HepG2 (cell line): ENCODE results near the gene SGMS1.

ENCODE experiments used
- CTCF ChIP-seq: sonication (generic); formaldehyde crosslinking; IDR thresholded peaks from 2 replicates; pipeline ENCODE4 v1.5.0; 2020; ENCODE audit warnings: mild to moderate bottlenecking, missing genetic modification reagents, moderate library complexity
- GABPA ChIP-seq, 2 experiments: IDR thresholded peaks; 2 replicates each; pipeline ENCODE4 v1.6.1; 2011 to 2016; ENCODE audit warnings: low read depth in 2 of 2, low read length in 1 of 2, missing biosample characterization in 1 of 2, missing genetic modification characterization in 1 of 2
- KMT2B ChIP-seq: IDR thresholded peaks from 2 replicates; pipeline ENCODE4 v1.6.1; 2016; ENCODE audit warnings: missing genetic modification reagents, missing compliant biosample characterization
- MAZ ChIP-seq, 2 experiments: sonication (generic) in 1 of 2; formaldehyde crosslinking in 1 of 2; IDR thresholded peaks; 2 replicates each; pipeline versions ENCODE4 v1.5.0 to v1.6.1; 2012 to 2020; ENCODE audit warnings: low read depth in 2 of 2, mild to moderate bottlenecking in 2 of 2, borderline replicate concordance in 1 of 2, improper control_type of control experiment in 1 of 2, low read length in 1 of 2, missing genetic modification reagents in 1 of 2, moderate library complexity in 1 of 2
- NCOA1 ChIP-seq: sonication (generic); formaldehyde crosslinking; IDR thresholded peaks from 2 replicates; pipeline ENCODE4 v1.9.0; 2021; ENCODE audit warnings: missing genetic modification reagents
- SALL2 ChIP-seq: sonication (generic); formaldehyde crosslinking; IDR thresholded peaks from 2 replicates; pipeline ENCODE4 v1.8.1; 2023; ENCODE audit warnings: mild to moderate bottlenecking, missing genetic modification reagents, inconsistent platforms
- TCF7 ChIP-seq: sonication (generic); IDR thresholded peaks from 2 replicates; pipeline ENCODE4 v1.6.1; 2016; ENCODE audit warnings: antibody characterized with exemption, low read depth
- ZBTB1 ChIP-seq: sonication (generic); formaldehyde crosslinking; IDR thresholded peaks from 2 replicates; pipeline ENCODE4 v1.4.0; 2020; ENCODE audit warnings: missing genetic modification reagents, borderline replicate concordance
- ZNF558 ChIP-seq: sonication (generic); formaldehyde crosslinking; IDR thresholded peaks from 2 replicates; pipeline ENCODE4 v1.9.0; 2022; ENCODE audit warnings: mild to moderate bottlenecking, missing genetic modification reagents, borderline replicate concordance
- TF ChIP-seq, protein P1 (sequence below): sonication (generic); formaldehyde crosslinking; IDR thresholded peaks from 2 replicates; pipeline ENCODE4 v1.4.0; 2020; ENCODE audit warnings: missing genetic modification reagents

DNA sequence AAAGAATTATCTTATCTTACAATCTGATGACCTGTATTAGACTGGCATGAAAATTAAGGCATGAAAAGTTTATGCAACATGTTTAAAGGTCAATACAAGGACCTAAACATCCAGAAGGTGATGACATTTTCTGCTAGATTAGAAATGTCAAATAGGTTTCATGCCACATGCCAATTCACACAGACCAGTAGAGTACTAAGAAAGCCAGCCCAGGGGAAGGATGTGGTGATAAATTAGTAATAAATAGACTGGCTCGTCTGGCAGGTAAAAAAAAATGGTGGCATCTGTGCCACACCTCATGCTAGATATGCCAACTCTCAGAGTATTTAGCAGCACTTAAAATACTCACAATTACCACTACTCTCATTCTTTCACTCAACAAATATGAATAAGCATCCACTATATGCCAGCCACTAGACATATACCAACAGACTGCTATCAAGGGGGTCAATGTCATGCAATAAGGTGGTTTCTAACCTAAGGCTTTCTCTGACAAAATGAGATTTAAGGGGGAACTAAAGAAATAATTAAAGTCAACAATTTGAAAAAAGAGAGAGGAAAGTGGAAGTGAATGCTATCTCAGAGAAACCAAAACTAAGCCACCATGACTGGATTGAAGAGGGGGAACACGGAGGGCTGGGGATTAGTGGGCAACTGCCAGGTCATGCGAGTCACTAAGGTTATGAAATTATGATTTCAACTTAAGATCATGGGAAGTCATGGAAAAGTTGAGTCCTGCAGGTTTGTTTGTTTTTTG lies 83.5 kb downstream of the SGMS1 start:
- no peak for TF ChIP-seq MAZ (IDR thresholded peaks at IDR 0.05; ENCODE audit: borderline replicate concordance, low read depth, low read length)
- TF ChIP-seq MAZ (CRISPR knock-in tag; IDR thresholded peaks at IDR 0.05; ENCODE audit: low read depth) = no peak
- TF ChIP-seq ZBTB1 (CRISPR knock-in tag) = no peak
- TF ChIP-seq NCOA1 (CRISPR knock-in tag) = no peak
- no peak for TF ChIP-seq SALL2 (CRISPR knock-in tag)
- TF ChIP-seq GABPA (IDR thresholded peaks at IDR 0.05; ENCODE audit: low read depth, low read length) = no peak
- no peak for TF ChIP-seq GABPA (CRISPR knock-in tag; IDR thresholded peaks at IDR 0.05; ENCODE audit: low read depth)
- TF ChIP-seq TCF7 = no peak
- no peak for TF ChIP-seq ZNF558
- TF ChIP-seq, protein P1, sequence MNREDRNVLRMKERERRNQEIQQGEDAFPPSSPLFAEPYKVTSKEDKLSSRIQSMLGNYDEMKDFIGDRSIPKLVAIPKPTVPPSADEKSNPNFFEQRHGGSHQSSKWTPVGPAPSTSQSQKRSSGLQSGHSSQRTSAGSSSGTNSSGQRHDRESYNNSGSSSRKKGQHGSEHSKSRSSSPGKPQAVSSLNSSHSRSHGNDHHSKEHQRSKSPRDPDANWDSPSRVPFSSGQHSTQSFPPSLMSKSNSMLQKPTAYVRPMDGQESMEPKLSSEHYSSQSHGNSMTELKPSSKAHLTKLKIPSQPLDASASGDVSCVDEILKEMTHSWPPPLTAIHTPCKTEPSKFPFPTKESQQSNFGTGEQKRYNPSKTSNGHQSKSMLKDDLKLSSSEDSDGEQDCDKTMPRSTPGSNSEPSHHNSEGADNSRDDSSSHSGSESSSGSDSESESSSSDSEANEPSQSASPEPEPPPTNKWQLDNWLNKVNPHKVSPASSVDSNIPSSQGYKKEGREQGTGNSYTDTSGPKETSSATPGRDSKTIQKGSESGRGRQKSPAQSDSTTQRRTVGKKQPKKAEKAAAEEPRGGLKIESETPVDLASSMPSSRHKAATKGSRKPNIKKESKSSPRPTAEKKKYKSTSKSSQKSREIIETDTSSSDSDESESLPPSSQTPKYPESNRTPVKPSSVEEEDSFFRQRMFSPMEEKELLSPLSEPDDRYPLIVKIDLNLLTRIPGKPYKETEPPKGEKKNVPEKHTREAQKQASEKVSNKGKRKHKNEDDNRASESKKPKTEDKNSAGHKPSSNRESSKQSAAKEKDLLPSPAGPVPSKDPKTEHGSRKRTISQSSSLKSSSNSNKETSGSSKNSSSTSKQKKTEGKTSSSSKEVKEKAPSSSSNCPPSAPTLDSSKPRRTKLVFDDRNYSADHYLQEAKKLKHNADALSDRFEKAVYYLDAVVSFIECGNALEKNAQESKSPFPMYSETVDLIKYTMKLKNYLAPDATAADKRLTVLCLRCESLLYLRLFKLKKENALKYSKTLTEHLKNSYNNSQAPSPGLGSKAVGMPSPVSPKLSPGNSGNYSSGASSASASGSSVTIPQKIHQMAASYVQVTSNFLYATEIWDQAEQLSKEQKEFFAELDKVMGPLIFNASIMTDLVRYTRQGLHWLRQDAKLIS (CRISPR knock-in tag) = no peak
- no peak for TF ChIP-seq KMT2B (CRISPR knock-in tag)
- TF ChIP-seq CTCF = no peak
